Measurements from ENCODE around the gene SLC4A11.

DNA sequence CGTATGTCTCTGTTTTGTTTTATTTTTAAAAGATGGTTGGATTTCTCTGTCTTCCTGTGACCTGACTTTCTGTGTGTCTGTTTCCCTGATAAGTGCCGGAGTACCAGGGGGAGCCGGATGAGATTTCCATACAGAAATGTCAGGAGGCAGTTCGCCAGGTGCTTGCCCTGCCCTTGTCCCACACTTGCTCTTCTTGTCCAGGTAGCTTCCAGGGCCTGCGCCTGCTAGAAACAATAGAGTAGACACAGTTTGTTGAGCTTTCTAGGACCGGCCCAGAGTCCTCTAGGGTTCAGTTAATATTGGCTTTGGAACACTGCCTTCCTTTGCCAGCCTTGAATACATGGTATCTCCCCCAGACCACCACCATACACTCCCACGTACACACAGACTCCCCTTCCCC lies 25.8 kb downstream of the SLC4A11 start:
- TF ChIP-seq, protein P1, sequence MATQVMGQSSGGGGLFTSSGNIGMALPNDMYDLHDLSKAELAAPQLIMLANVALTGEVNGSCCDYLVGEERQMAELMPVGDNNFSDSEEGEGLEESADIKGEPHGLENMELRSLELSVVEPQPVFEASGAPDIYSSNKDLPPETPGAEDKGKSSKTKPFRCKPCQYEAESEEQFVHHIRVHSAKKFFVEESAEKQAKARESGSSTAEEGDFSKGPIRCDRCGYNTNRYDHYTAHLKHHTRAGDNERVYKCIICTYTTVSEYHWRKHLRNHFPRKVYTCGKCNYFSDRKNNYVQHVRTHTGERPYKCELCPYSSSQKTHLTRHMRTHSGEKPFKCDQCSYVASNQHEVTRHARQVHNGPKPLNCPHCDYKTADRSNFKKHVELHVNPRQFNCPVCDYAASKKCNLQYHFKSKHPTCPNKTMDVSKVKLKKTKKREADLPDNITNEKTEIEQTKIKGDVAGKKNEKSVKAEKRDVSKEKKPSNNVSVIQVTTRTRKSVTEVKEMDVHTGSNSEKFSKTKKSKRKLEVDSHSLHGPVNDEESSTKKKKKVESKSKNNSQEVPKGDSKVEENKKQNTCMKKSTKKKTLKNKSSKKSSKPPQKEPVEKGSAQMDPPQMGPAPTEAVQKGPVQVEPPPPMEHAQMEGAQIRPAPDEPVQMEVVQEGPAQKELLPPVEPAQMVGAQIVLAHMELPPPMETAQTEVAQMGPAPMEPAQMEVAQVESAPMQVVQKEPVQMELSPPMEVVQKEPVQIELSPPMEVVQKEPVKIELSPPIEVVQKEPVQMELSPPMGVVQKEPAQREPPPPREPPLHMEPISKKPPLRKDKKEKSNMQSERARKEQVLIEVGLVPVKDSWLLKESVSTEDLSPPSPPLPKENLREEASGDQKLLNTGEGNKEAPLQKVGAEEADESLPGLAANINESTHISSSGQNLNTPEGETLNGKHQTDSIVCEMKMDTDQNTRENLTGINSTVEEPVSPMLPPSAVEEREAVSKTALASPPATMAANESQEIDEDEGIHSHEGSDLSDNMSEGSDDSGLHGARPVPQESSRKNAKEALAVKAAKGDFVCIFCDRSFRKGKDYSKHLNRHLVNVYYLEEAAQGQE (IDR thresholded peaks at IDR 0.05; ENCODE audit: borderline replicate concordance), result no peak
- TF ChIP-seq, protein P2, sequence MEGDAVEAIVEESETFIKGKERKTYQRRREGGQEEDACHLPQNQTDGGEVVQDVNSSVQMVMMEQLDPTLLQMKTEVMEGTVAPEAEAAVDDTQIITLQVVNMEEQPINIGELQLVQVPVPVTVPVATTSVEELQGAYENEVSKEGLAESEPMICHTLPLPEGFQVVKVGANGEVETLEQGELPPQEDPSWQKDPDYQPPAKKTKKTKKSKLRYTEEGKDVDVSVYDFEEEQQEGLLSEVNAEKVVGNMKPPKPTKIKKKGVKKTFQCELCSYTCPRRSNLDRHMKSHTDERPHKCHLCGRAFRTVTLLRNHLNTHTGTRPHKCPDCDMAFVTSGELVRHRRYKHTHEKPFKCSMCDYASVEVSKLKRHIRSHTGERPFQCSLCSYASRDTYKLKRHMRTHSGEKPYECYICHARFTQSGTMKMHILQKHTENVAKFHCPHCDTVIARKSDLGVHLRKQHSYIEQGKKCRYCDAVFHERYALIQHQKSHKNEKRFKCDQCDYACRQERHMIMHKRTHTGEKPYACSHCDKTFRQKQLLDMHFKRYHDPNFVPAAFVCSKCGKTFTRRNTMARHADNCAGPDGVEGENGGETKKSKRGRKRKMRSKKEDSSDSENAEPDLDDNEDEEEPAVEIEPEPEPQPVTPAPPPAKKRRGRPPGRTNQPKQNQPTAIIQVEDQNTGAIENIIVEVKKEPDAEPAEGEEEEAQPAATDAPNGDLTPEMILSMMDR (IDR thresholded peaks at IDR 0.05; ENCODE audit: poor library complexity, severe bottlenecking), result no peak
- no peak for TF ChIP-seq EP300 (conservative IDR thresholded peaks at IDR 0.05; ENCODE audit: poor library complexity, severe bottlenecking)
- TF ChIP-seq TAF1 (IDR thresholded peaks at IDR 0.05; ENCODE audit: low read depth), result no peak
- TF ChIP-seq SMC3 (conservative IDR thresholded peaks at IDR 0.05; ENCODE audit: poor library complexity), result no peak
- TF ChIP-seq POLR2AphosphoS5 (IDR thresholded peaks at IDR 0.05), result no peak
- TF ChIP-seq EZH2 (IDR thresholded peaks at IDR 0.05; ENCODE audit: borderline replicate concordance, insufficient read depth, low read length, poor library complexity, severe bottlenecking), result no peak
- no peak for TF ChIP-seq RAD21 (conservative IDR thresholded peaks at IDR 0.05)
